HG03064 (cell line): ENCODE data around the gene MRLN.
"Not testable (repeated sequence)": the region's sequence is repeated elsewhere in the genome, so short reads cannot be mapped to it uniquely, and the experiment has no call there.

Experiments
- ATAC-seq: cut with Tn5 transposase; IDR thresholded peaks from one replicate; pipeline ENCODE4 v1.9.1; 2021; ENCODE audit warnings: low read depth; ENCODE audit not compliant: unreplicated experiment

MRLN gene

DNA sequence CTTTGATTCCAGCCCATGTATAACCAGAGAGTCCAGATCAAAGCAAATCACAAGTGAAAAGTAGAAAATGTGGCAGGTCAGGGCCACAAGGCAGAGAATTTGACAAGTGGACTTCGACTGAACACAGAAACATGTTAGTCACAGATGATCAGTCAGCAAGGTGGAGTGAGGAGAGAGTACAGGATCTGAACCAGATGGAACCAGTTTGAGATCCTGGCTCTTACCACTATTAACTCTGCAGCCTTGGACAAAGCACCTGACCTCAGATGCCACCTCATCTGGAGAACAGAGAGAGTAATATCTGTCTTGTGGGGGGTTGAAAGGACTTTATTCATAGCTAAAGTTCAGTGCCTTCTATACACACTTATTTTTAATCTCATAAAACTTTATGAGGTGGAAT, 4.4 kb downstream of the MRLN start:
- ATAC-seq = no peak

DNA sequence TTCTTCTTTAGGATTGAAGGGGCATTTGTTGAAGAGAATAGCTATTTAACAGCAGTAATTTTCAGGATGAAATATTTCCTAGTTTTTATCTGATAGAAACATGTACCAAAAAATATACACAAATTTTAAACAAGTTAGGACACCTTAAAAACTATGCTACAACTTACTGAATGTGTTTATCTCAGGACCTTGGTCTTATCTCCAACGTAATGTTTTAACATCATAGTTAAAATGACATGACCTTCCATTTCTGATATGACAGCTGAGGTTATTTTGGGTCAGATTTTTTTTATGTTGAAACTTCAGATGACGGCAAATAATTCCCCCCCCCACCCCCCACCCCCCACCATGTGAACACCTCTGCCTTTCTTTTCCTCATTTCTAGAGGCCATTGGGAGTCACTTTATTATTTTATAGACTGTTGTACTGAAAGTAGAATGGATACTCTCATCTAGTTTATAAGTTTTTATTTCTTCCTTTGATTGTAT, 8.0 kb downstream of the MRLN start:
- ATAC-seq = no peak

DNA sequence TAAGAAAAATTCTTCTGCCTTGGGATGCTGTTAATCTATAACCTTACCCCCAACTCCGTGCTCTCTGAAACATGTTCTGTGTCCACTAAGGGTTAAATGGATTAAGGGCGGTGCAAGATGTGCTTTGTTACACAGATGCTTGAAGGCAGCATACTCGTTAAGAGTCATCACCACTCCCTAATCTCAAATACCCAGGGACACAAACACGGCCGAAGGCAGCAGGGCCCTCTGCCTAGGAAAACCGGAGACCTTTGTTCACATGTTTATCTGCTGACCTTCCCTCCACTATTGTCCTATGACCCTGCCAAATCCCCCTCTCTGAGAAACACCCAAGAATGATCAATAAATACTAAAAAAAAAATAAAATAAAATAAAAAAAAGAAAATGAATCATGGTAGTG, 8.5 kb downstream of the MRLN start:
- not testable (repeated sequence) for ATAC-seq

DNA sequence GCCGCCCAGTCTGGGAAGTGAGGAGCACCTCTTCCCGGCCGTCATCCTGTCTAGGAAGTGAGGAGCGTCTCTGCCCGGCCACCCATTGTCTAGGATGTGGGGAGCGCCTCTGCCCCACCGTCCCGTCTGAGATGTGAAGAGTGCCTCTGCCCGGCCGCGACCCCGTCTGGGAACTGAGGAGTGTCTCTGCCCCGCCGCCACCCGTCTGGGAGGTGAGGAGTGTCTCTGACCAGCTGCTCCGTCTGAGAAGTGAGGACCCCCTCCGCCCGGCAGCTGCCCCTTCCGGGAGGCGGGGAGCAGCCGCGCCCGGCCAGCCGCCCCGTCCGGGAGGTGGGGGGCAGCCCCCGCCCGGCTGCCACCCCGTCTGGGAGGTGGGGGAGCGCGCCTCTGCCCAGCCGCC, 9.1 kb downstream of the MRLN start:
- ATAC-seq = not testable (repeated sequence)

DNA sequence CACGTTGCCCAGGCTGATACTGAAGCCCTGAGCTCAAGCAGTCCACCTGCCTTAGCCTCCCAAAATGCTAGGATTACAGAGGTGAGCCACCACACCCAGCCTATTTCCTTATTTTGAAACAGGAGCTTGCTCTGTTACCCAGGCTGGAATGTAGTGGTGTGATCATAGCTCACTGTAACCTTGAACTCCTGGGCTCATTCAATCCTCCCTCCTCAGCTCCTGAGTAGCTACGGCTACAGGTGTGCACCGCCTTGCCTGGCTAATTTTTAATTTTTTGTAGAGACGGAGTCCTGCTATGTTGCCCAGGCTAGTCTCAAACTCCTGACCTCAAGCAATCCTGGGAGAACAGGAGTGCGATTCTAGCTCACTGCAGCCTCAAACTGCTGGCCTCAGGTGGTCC, 11.7 kb downstream of the MRLN start:
- no peak for ATAC-seq

DNA sequence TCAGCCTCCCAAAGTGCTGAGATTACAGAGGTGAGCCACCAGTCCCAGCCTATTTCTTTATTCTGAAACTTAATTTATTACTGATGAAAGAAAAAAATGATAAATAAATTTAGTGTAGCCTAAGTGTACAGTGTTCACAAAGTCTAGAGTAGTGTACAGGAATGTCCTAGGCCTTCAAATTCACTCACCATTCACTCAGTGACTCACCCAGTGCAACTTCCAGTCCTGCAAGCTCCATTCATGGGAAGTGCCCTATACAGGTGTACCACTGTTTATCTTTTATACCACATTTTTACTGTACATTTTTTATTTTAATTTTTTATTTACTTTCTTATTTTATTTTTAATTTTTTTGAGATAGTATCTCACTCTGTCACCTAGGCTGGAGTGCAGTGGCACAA, 12.2 kb downstream of the MRLN start:
- ATAC-seq = no peak

DNA sequence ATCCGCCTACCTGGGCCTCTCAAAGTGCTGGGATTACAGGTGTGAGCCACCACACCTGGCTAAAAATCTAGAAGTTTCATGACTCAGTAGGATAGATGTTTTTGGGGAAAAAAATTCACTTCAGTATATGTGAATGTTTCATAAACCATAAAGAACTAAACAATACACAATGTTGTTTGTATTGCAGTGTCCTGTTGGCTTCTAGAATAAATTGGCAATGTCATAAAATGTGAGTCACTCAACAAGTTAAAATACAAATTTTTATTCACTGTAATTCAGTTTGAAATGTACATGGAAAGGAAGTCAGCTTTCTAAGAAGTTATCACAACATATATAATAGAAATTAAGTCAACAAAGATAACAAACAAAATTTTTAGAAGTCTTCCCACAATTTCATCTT, 16.5 kb downstream of the MRLN start:
- ATAC-seq = no peak

DNA sequence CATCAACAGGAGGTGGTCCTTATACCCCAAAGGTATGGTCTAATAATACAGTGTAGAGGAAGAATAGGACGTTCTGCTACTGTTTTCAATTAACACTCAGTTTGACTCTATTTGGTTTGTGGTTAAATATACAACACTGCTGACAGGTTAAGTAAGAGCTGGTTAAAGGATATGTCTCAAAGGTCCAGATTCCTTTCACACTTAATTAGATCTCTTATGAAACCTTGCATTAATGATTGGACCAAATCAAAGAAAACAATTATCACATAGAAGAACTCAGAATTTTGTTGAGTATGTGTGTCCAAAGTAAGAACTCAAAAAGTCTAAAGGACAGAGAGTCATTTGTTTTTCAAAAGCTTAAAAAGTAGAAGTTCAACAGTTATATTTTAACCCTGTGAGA, 18.0 kb downstream of the MRLN start:
- ATAC-seq = no peak

DNA sequence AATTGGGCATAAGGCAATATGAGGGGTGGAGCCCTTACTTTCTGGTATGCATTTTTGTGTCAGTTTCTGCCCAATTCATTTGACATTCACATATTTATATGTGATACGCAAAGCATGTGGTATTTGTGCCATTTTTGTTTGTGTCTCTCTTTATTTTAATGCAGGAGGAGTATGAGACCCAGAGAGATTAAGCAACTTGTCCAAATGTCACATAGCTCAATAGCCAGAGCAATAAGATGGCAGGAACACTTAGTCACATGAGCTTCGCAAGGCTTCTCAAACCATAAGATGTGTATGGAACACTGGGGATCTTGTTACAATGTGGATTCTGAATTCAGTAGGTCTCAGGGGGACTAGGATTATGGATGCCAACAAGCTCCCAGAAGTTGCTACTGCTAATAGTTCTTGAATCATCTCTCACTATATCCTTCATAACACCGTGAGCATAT, 19.2 kb downstream of the MRLN start:
- ATAC-seq = no peak

DNA sequence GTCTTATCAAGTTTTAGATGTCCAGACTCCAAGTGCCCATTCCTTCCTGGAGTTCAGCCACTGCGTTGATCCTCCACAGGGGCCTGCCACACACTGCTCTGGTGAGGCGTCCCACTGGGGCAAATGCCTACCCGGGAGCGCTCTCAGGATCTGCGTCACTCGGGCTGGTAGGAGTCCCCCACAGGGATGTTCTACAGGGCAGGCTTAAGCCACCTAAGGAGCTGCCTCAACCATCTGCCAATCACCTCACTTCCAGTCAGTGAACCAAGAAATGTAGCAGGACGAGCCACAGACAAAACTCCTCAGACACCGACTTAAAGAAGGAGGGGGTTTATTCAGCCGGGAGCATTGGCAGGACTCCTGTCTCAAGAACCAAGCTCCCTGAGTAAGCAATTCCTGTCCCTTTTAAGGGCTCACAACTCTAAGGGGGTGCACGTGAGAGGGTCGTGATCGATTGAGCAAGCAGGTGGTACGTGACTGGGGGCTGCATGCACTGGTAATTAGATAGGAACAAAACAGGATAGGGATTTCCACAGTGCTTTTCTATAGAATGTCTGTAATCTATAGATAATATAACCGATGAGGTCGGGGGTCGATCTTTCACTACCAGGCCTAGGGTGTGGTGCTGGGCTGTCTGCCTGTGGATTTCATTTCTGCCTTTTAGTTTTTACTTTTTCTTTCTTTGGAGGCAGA, 19.8 kb downstream of the MRLN start:
- not testable (repeated sequence) for ATAC-seq

DNA sequence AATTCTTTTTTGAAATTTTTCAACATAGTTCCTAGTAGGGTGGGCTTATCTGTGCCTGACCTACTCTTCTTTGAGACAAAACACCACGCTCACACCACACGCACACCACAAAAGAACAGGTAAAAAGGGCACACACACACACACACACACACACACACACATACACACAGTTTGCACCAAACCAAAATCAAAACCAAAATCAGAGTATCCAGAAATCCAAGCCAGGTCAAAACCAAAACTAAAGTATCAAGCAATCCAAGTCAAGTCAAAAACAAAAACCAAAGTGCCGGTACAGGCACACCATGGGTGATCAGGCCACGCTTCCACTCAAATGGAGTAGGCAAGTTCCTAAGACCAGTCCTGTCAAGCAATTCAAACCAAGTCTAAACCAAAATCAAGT, 20.4 kb downstream of the MRLN start:
- not testable (repeated sequence) for ATAC-seq

DNA sequence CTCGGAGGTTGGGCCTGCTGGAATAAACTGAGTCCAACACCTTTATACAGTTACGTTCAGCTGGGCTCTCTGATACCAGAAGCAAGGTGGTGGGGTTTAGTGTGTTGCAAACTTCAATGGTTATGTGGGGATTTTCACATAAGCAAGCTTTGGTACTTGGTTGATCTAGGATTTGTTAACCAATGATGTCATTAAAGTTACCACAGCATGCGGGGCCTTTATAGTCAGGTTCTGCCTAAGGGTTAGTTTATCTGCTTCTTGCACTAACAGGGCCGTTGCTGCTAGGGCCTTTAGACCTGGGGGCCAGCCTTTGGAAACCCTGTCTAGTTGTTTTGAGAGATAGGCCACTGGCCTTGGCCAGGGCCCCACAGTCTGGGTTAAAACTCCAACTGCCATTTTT, 24.1 kb downstream of the MRLN start:
- ATAC-seq = not testable (repeated sequence)

DNA sequence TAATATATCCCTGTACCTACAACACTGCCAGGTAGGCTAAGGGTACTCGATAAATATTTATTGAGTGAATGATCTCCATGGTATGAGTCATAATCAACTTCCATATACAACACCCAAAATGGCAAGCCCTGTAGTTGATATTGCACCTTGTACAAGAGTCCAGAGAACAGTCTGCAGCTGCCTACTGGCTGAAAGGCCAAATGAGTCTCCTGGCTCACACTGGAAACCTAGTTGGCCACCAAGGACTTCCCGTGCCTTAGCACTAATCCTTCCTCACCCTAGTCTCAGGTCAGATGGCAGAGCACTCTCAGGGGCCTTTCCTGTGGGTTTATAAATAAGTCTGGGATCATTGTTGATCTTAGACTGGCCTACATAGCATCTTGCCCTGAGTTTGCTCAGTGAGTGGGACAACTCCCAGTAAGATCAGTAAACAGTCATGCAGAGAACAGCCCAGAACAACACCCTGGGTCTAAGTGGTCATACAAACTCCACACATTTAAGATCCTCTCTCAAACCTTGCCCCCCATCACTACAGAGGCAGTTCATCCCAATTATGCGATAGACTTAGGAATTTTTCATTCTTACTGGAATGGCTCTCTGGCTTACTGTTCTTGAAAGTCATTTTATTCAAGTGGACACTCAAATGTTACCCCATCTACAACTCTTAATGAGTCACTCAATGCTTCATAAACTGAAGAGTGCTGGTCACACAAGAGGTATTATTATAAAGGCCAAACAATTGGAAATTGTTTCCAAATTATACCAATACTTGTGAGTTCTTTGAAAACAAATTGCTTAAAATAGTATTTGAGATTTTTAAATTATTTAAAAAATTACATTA, 28.9 kb downstream of the MRLN start:
- no peak for ATAC-seq

DNA sequence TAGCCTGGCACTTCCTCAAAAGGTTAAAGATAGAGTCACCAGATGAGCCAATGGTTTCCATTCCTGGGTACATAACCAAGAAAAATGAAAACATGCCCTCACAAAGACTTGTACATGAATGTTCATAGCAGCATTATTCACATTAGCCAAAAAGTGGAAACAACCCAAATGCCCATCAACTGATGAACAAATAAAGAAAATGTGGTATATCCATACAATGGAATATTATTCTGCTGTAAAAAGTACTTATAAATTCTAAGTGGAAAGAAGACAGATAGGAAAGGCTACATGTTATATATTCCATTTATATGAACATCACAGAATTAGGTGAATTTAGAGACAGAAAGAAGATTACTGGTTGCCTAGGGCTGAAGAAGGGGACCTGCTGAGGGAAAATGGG, 32.9 kb downstream of the MRLN start:
- no peak for ATAC-seq

DNA sequence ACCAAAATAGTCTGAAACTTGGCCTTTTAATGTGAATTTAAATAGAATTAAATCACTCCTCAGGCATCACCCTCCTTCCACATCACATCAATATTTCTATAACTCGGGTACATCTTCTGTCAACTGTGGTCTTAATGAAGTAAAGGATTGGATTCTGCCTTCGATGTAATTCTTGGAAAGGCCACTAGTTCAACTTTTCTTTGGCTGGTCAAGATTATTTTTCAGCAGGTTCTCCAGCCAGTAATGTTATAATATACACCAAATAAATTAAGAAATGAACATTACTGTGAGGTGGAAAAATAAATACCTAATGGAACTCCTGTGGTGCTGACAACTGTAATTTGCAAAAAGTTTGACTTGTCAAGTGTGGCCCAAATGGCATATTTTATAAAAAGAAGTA, 33.9 kb downstream of the MRLN start:
- no peak for ATAC-seq

DNA sequence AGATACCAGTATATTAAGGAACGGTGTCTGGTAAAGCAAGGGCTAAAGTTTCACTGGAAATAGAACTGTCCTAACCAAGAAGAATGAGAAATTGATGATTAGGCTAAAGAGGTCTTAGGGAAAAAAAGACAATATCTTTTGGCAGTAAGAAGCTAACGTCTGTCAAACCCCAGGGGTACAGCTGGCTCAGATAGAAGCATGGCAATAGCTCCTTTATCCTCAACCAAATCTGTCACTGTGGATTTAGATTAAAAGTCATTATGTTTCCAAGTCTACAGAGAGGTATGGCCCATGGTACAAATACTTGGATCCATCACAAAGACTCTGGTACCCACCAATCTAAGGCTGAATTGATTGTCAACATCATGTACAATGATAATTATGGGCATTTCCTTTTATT, 35.0 kb downstream of the MRLN start:
- no peak for ATAC-seq

DNA sequence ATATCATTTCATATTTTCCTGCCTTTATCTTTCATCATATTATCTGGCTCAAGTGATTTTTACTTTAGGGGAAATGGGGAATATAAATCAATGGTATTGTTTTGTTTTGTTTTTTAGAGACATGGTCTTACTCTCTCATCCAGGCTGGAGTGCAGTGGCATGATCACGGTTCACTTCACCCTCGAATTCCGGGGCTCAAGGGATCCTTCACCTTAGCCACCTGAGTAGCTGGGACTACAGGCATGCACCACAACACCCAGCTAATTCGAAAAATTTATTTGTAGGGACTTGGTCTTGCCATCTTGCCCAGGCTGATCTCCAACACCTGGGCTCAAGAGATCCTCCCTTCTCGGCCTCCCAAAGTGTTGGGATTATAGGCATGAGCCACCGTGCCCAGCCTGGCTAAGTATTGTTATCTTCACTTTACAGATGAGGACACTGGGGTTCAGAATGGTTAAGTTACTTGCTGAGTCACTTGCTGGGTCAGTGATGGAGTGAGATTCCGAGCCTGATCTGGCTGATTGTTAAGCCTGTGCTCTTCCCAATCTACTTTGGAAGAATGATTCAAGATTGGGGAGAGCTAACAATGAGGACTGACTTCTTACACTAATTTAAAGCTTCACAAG, 39.9 kb downstream of the MRLN start:
- ATAC-seq = no peak

DNA sequence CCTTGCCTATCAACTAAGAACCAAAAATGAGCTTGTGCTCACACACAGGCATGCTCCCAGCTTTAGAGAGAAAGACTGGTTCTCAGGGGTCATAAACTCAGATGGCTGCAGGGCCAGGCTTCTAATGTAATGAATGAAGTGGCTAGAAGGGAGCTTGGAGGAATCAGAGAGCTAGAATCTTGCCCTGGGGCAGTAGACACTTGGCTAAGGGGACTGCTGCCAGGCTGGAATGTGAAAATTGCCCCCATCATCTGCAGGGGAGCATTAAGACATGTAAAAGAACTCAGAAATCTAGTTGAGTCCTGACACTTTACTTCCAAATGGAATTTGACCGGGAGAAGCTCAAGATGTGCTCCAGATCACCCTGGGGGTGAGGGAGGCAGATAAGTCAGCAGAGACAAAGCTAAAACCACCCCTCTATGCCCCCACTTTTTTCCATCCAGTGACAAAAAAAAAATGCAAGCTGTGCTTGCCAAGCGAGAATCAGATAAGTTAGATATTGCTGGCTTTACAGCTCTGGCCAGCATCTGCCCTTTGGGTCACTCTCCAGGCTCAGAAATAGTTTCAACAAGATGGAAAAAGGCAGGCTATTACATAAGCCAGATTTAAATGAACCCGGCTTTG, 41.3 kb downstream of the MRLN start:
- ATAC-seq = no peak

DNA sequence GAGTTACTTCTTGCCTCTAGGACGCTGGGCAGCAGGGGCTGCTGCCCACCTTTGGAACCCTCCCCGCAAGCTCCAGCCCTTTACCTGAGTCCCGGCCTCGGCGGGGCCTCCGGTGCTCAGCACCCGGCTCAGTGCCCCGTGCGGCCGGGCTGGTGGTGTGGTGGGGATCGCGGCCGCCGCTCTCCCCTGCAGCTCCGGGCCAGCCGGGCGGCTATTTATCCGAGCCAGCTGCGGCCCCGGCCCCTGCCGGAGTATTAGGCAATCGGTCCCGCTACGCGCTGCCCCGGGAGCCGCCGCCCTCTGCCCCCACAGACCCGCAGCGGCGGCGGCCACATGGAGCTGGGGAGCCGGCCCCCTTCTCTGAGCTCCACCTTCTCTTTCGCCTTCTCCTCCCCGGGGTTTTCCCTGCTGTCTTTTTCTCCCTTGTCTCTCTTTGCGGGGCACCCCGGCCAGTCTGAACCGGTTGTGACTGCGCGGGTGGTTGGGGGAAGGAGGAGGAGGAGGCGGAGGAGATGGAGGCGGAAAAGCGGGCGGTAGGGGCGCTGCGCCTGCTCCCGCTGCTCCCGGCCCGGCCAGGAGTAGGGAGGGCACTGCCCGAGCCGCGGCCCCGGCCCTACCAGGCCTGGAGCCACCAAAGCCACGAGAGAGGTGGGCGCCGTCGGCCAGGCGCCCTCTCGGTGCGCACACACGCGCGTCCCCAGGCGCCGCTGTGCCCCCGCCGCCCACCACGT, 43.7 kb downstream of the MRLN start, which contains the start of gene SLC16A9:
Gene SLC16A9 (minus strand): TSS at position 456 of the 731 bp plus-strand sequence. CDS start 25,559 bp downstream, outside the sequence.
- peak; percentile 90 for ATAC-seq

DNA sequence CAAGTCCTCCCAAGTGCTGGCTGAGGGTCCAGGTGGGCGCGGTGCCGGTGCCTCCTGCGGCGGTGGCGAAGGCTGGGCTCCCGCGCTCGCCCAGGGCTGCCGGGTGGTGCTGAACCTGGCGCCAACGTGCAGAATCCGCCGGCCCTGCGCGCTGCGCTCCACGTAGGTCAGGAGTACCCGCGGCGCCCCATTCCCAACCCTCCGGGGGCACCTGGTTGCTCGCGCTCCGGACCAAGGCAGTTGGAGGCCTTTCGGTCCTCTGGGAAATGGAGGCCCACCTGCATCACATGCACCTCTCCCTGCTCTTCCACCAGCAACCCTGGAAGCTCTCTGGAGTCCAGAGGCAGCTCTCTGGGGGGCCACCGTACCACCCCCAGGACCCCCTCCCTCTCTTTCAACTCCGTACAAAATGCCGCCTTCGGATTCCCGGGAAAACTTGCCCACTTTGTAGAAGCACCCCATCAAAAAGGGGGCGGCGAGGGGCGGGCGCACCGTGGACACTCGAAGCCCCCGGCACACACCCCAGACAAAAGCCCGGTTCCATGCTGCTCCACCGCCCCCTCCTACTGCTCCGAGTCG, 44.4 kb downstream of the MRLN start:
- ATAC-seq = no peak
